ENCODE measurements around the gene PPP1R14D. TPM values are rescaled to one million over a fixed set of nuclear protein-coding genes. Genes with fewer than 3 reads are reported as not detected.

Gene PPP1R14D
- total RNA-seq, 4 donors from 2014 or later: not detected

GRCh38 chr15:40841741-40842140 lies 13.2 kb upstream of the PPP1R14D start:
- Histone ChIP-seq H3K4me1 (peaks cover 4 to 20% (median 11%) of the 10 kb centered on the region in 3 donors), H3K27ac (no peak overlapping the region), H3K36me3 (no peaks in the 10 kb centered on the region), H3K9me3 (no peaks in the 10 kb centered on the region), H3K27me3 (peaks cover 50% of the 10 kb centered on the region), H3K4me3 (no peak overlapping the region)
- no peak for ATAC-seq
- 71 to 93% methylated on average over 1 to 2 of the region's 2 CpGs for whole genome bisulfite sequencing, 2 donors (ENCODE audit: low coverage in 1 of 2)
- TF ChIP-seq POLR2AphosphoS5 (IDR thresholded peaks at IDR 0.05) (no peak), EP300 (IDR thresholded peaks at IDR 0.05) (no peak), POLR2A (IDR thresholded peaks at IDR 0.05) (no peak), CTCF (IDR thresholded peaks at IDR 0.05) (no peak)

GRCh38 chr15:40838756-40839155 lies 10.2 kb upstream of the PPP1R14D start:
- Histone ChIP-seq H3K27me3 (peaks cover 20% of the 10 kb centered on the region), H3K4me1 (peaks cover 0 to 6% (median 0%) of the 10 kb centered on the region in 3 donors), H3K36me3 (no peaks in the 10 kb centered on the region), H3K9me3 (no peaks in the 10 kb centered on the region), H3K27ac (no peak overlapping the region), H3K4me3 (no peak overlapping the region)
- TF ChIP-seq EP300 (IDR thresholded peaks at IDR 0.05) (no peak), POLR2A (IDR thresholded peaks at IDR 0.05) (no peak), POLR2AphosphoS5 (IDR thresholded peaks at IDR 0.05) (no peak), CTCF (IDR thresholded peaks at IDR 0.05) (no peak)
- ATAC-seq: no peak
- WGBS, 2 donors (ENCODE audit: low coverage in 1 of 2): 83 to 90% methylated on average over 4 to 5 of the region's 5 CpGs

- no peaks in the 10 kb centered on the region for H3K36me3 ChIP-seq
- ATAC-seq: no peak
- H3K4me1 ChIP-seq: no peaks in the 10 kb centered on the region
- no peak for TF ChIP-seq CTCF (IDR thresholded peaks at IDR 0.05)
- TF ChIP-seq POLR2A (IDR thresholded peaks at IDR 0.05): no peak
- no peak for TF ChIP-seq POLR2AphosphoS5 (IDR thresholded peaks at IDR 0.05)
- no peak for TF ChIP-seq EP300 (IDR thresholded peaks at IDR 0.05)
- H3K9me3 ChIP-seq: no peaks in the 10 kb centered on the region
- H3K27ac ChIP-seq: no peak overlapping the region
- WGBS, 2 donors (ENCODE audit: low coverage in 1 of 2): 85 to 100% methylated on average over 1 of the region's 1 CpG
- H3K27me3 ChIP-seq: no peaks in the 10 kb centered on the region
- H3K4me3 ChIP-seq: no peak overlapping the region
Measured at GRCh38 chr15:40836020-40836419, 7.5 kb upstream of the PPP1R14D start.

GRCh38 chr15:40832903-40833302 lies 4.4 kb upstream of the PPP1R14D start:
- no peak overlapping the region for H3K4me3 ChIP-seq
- H3K27ac ChIP-seq: no peak overlapping the region
- ATAC-seq: no peak
- TF ChIP-seq CTCF (IDR thresholded peaks at IDR 0.05) (no peak), POLR2AphosphoS5 (IDR thresholded peaks at IDR 0.05) (no peak), POLR2A (IDR thresholded peaks at IDR 0.05) (no peak), EP300 (IDR thresholded peaks at IDR 0.05) (no peak)
- H3K4me1 ChIP-seq: no peaks in the 10 kb centered on the region
- no peaks in the 10 kb centered on the region for H3K9me3 ChIP-seq
- H3K27me3 ChIP-seq: peaks cover 11% of the 10 kb centered on the region
- no peaks in the 10 kb centered on the region for H3K36me3 ChIP-seq

- no peaks in the 10 kb centered on the region for H3K4me1 ChIP-seq
- WGBS, 2 donors (ENCODE audit: low coverage in 1 of 2): 55% methylated on average over 1 of the region's 1 CpG; no CpG with 5 or more reads in 1 of the 2 donors
- no peak for ATAC-seq
- H3K36me3 ChIP-seq: no peaks in the 10 kb centered on the region
- no peak overlapping the region for H3K4me3 ChIP-seq
- TF ChIP-seq POLR2A (IDR thresholded peaks at IDR 0.05) (no peak), POLR2AphosphoS5 (IDR thresholded peaks at IDR 0.05) (no peak), EP300 (IDR thresholded peaks at IDR 0.05) (no peak), CTCF (IDR thresholded peaks at IDR 0.05) (no peak)
- H3K9me3 ChIP-seq: no peaks in the 10 kb centered on the region
- H3K27ac ChIP-seq: no peak overlapping the region
- H3K27me3 ChIP-seq: peaks cover 18% of the 10 kb centered on the region
Measured at GRCh38 chr15:40831861-40832260, 3.4 kb upstream of the PPP1R14D start.

All from gastroesophageal sphincter (tissue), 4 donors.